Measurements from ENCODE around the gene ATF7IP. TPM values are rescaled to one million over a fixed set of nuclear protein-coding genes. Genes with fewer than 3 reads are reported as not detected.

The ATF7IP gene
- total and polyA plus RNA-seq, 9 donors = 19.9 to 38.1 (median 29.5) TPM

GRCh38 chr12:14435627-14436026 lies 70.1 kb downstream of the ATF7IP start:
- H3K27ac ChIP-seq (ENCODE audit: low read length) = no peak overlapping the region
- H3K36me3 ChIP-seq (ENCODE audit: control insufficient read depth, insufficient read depth, low read length) = peaks cover 20% of the 10 kb centered on the region
- WGBS (ENCODE audit: insufficient coverage) = no CpG with 5 or more reads among the region's 1 CpG

GRCh38 chr12:14442221-14442881 lies 76.9 kb downstream of the ATF7IP start:
- H3K27me3 ChIP-seq (ENCODE audit: control insufficient read depth, insufficient read depth, low read length) = no peaks in the 10 kb centered on the region
- no peaks in the 10 kb centered on the region for H3K9me3 ChIP-seq (replicated peaks; ENCODE audit: control insufficient read depth, low read depth, low read length)
- no CpG with 5 or more reads among the region's 5 CpGs for WGBS (ENCODE audit: insufficient coverage)
- DNase-seq = no peak
- no peaks in the 10 kb centered on the region for H3K4me1 ChIP-seq (ENCODE audit: control insufficient read depth, insufficient read depth, low read length)
- H3K27ac ChIP-seq (ENCODE audit: low read length) = no peak overlapping the region
- H3K4me3 ChIP-seq (ENCODE audit: low read length) = no peak overlapping the region
- H3K36me3 ChIP-seq (ENCODE audit: control insufficient read depth, insufficient read depth, low read length) = peaks cover 15% of the 10 kb centered on the region

More at GRCh38 chr12:14435627-14436026, 70.1 kb downstream of the ATF7IP start:
- H3K4me1 ChIP-seq (ENCODE audit: control insufficient read depth, insufficient read depth, low read length) = no peaks in the 10 kb centered on the region
- peaks cover 2% of the 10 kb centered on the region for H3K9me3 ChIP-seq (replicated peaks; ENCODE audit: control insufficient read depth, low read depth, low read length)
- no peaks in the 10 kb centered on the region for H3K27me3 ChIP-seq (ENCODE audit: control insufficient read depth, insufficient read depth, low read length)
- H3K4me3 ChIP-seq (ENCODE audit: low read length) = no peak overlapping the region
- no peak for DNase-seq

- H3K9me3 ChIP-seq (replicated peaks; ENCODE audit: control insufficient read depth, low read depth, low read length) = no peaks in the 10 kb centered on the region
- DNase-seq = peak; percentile 23
- no peaks in the 10 kb centered on the region for H3K27me3 ChIP-seq (ENCODE audit: control insufficient read depth, insufficient read depth, low read length)
- peaks cover 11% of the 10 kb centered on the region for H3K36me3 ChIP-seq (ENCODE audit: control insufficient read depth, insufficient read depth, low read length)
- no peak overlapping the region for H3K4me3 ChIP-seq (ENCODE audit: low read length)
- H3K27ac ChIP-seq (ENCODE audit: low read length) = no peak overlapping the region
- no peaks in the 10 kb centered on the region for H3K4me1 ChIP-seq (ENCODE audit: control insufficient read depth, insufficient read depth, low read length)
These were observed 78.0 kb downstream of the ATF7IP start for GRCh38 chr12:14443531-14443930.

GRCh38 chr12:14450479-14450878 lies 85.0 kb downstream of the ATF7IP start:
- Histone ChIP-seq H3K4me3 (ENCODE audit: low read length) (no peak overlapping the region), H3K36me3 (ENCODE audit: control insufficient read depth, insufficient read depth, low read length) (peaks cover 15% of the 10 kb centered on the region), H3K27ac (ENCODE audit: low read length) (no peak overlapping the region), H3K4me1 (ENCODE audit: control insufficient read depth, insufficient read depth, low read length) (no peaks in the 10 kb centered on the region), H3K9me3 (replicated peaks; ENCODE audit: control insufficient read depth, low read depth, low read length) (no peaks in the 10 kb centered on the region), H3K27me3 (ENCODE audit: control insufficient read depth, insufficient read depth, low read length) (no peaks in the 10 kb centered on the region)
- no peak for DNase-seq

GRCh38 chr12:14452336-14452735 lies 86.9 kb downstream of the ATF7IP start:
- no CpG with 5 or more reads among the region's 4 CpGs for WGBS (ENCODE audit: insufficient coverage)
- Histone ChIP-seq H3K4me1 (ENCODE audit: control insufficient read depth, insufficient read depth, low read length) (no peaks in the 10 kb centered on the region), H3K27me3 (ENCODE audit: control insufficient read depth, insufficient read depth, low read length) (no peaks in the 10 kb centered on the region), H3K9me3 (replicated peaks; ENCODE audit: control insufficient read depth, low read depth, low read length) (no peaks in the 10 kb centered on the region), H3K27ac (ENCODE audit: low read length) (no peak overlapping the region), H3K36me3 (ENCODE audit: control insufficient read depth, insufficient read depth, low read length) (peaks cover 20% of the 10 kb centered on the region), H3K4me3 (ENCODE audit: low read length) (no peak overlapping the region)
- no peak for DNase-seq

- WGBS (ENCODE audit: insufficient coverage) = no CpG with 5 or more reads among the region's 1 CpG
- H3K36me3 ChIP-seq (ENCODE audit: control insufficient read depth, insufficient read depth, low read length) = peaks cover 21% of the 10 kb centered on the region
- no peak for DNase-seq
These were observed 87.4 kb downstream of the ATF7IP start for GRCh38 chr12:14452865-14453264.

GRCh38 chr12:14454098-14454907 lies 88.8 kb downstream of the ATF7IP start:
- no peak for DNase-seq
- H3K4me3 ChIP-seq (ENCODE audit: low read length) = no peak overlapping the region
- no peaks in the 10 kb centered on the region for H3K27me3 ChIP-seq (ENCODE audit: control insufficient read depth, insufficient read depth, low read length)
- no peaks in the 10 kb centered on the region for H3K9me3 ChIP-seq (replicated peaks; ENCODE audit: control insufficient read depth, low read depth, low read length)
- peaks cover 24% of the 10 kb centered on the region for H3K36me3 ChIP-seq (ENCODE audit: control insufficient read depth, insufficient read depth, low read length)
- whole genome bisulfite sequencing (ENCODE audit: insufficient coverage) = 63% methylated on average over 1 of the region's 2 CpGs
- no peak overlapping the region for H3K27ac ChIP-seq (ENCODE audit: low read length)
- no peaks in the 10 kb centered on the region for H3K4me1 ChIP-seq (ENCODE audit: control insufficient read depth, insufficient read depth, low read length)

More at GRCh38 chr12:14452865-14453264, 87.4 kb downstream of the ATF7IP start:
- Histone ChIP-seq H3K4me3 (ENCODE audit: low read length) (no peak overlapping the region), H3K4me1 (ENCODE audit: control insufficient read depth, insufficient read depth, low read length) (no peaks in the 10 kb centered on the region), H3K27ac (ENCODE audit: low read length) (no peak overlapping the region), H3K27me3 (ENCODE audit: control insufficient read depth, insufficient read depth, low read length) (no peaks in the 10 kb centered on the region), H3K9me3 (replicated peaks; ENCODE audit: control insufficient read depth, low read depth, low read length) (no peaks in the 10 kb centered on the region)

GRCh38 chr12:14460212-14460841 lies 94.8 kb downstream of the ATF7IP start:
- Histone ChIP-seq H3K9me3 (replicated peaks; ENCODE audit: control insufficient read depth, low read depth, low read length) (no peaks in the 10 kb centered on the region), H3K4me3 (ENCODE audit: low read length) (no peak overlapping the region), H3K27me3 (ENCODE audit: control insufficient read depth, insufficient read depth, low read length) (no peaks in the 10 kb centered on the region), H3K4me1 (ENCODE audit: control insufficient read depth, insufficient read depth, low read length) (no peaks in the 10 kb centered on the region), H3K36me3 (ENCODE audit: control insufficient read depth, insufficient read depth, low read length) (peaks cover 24% of the 10 kb centered on the region), H3K27ac (ENCODE audit: low read length) (no peak overlapping the region)
- 82% methylated on average over 2 of the region's 5 CpGs for WGBS (ENCODE audit: insufficient coverage)
- DNase-seq = no peak

- H3K27me3 ChIP-seq (ENCODE audit: control insufficient read depth, insufficient read depth, low read length) = no peaks in the 10 kb centered on the region
- H3K4me1 ChIP-seq (ENCODE audit: control insufficient read depth, insufficient read depth, low read length) = no peaks in the 10 kb centered on the region
- H3K4me3 ChIP-seq (ENCODE audit: low read length) = no peak overlapping the region
- no CpG with 5 or more reads among the region's 1 CpG for WGBS (ENCODE audit: insufficient coverage)
- peaks cover 32% of the 10 kb centered on the region for H3K9me3 ChIP-seq (replicated peaks; ENCODE audit: control insufficient read depth, low read depth, low read length)
- peaks cover 16% of the 10 kb centered on the region for H3K36me3 ChIP-seq (ENCODE audit: control insufficient read depth, insufficient read depth, low read length)
- no peak for DNase-seq
- no peak overlapping the region for H3K27ac ChIP-seq (ENCODE audit: low read length)
These were observed 106.0 kb downstream of the ATF7IP start for GRCh38 chr12:14471497-14471896.

- DNase-seq = peak; percentile 21
- H3K4me3 ChIP-seq (ENCODE audit: low read length) = no peak overlapping the region
- WGBS (ENCODE audit: insufficient coverage) = no CpG with 5 or more reads among the region's 4 CpGs
- no peak overlapping the region for H3K27ac ChIP-seq (ENCODE audit: low read length)
- peaks cover 18% of the 10 kb centered on the region for H3K36me3 ChIP-seq (ENCODE audit: control insufficient read depth, insufficient read depth, low read length)
- no peaks in the 10 kb centered on the region for H3K4me1 ChIP-seq (ENCODE audit: control insufficient read depth, insufficient read depth, low read length)
- no peaks in the 10 kb centered on the region for H3K27me3 ChIP-seq (ENCODE audit: control insufficient read depth, insufficient read depth, low read length)
- H3K9me3 ChIP-seq (replicated peaks; ENCODE audit: control insufficient read depth, low read depth, low read length) = peaks cover 32% of the 10 kb centered on the region
These were observed 108.3 kb downstream of the ATF7IP start for GRCh38 chr12:14473707-14474287.

Measured in muscle of leg (tissue), 11 donors.